ENCODE measurements around the gene FLYWCH2.

DNA sequence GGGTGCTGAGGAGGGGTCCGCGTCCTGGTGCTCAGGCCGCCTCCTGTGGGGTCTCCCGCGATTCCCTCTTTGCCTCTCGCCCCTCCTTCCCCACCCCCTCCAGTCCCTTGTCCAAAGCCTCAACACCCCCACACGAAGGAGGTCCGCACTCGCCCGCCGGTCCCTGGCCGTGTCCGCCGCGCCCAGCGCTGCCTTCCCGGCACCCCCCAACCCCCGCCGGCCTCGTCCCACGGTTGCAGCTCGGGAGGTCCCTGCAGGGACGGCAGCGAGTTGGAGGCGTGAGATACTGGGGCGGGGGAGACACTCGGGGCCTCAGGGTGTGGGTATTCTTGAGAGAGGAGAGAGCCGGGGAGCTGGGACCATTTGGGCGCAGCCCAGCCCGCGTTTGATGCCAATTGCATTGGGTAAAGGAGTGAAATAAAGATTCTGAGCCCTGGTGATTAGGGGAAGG lies 468 bp downstream of the FLYWCH2 start:
- TF ChIP-seq MAFK (IDR thresholded peaks at IDR 0.05; ENCODE audit: low read depth, low read length) (no peak), POLR2A (IDR thresholded peaks at IDR 0.05; ENCODE audit: low read depth, low read length) (no peak), RFX5 (IDR thresholded peaks at IDR 0.05; ENCODE audit: low read depth, low read length) (no peak), MXI1 (IDR thresholded peaks at IDR 0.05; ENCODE audit: borderline replicate concordance, low read depth, low read length) (no peak), SMC3 (IDR thresholded peaks at IDR 0.05; ENCODE audit: low read depth, low read length) (no peak), RAD21 (IDR thresholded peaks at IDR 0.05; ENCODE audit: low read length) (no peak), BHLHE40 (IDR thresholded peaks at IDR 0.05; ENCODE audit: low read depth, low read length) (no peak), FOS (IDR thresholded peaks at IDR 0.05; ENCODE audit: low read depth, low read length) (no peak), CHD1 (IDR thresholded peaks at IDR 0.05; ENCODE audit: low read depth, low read length) (no peak), CEBPB (IDR thresholded peaks at IDR 0.05; ENCODE audit: low read depth, low read length) (no peak), RCOR1 (IDR thresholded peaks at IDR 0.05; ENCODE audit: insufficient replicate concordance, low read length) (no peak)
- TF ChIP-seq, protein P1, sequence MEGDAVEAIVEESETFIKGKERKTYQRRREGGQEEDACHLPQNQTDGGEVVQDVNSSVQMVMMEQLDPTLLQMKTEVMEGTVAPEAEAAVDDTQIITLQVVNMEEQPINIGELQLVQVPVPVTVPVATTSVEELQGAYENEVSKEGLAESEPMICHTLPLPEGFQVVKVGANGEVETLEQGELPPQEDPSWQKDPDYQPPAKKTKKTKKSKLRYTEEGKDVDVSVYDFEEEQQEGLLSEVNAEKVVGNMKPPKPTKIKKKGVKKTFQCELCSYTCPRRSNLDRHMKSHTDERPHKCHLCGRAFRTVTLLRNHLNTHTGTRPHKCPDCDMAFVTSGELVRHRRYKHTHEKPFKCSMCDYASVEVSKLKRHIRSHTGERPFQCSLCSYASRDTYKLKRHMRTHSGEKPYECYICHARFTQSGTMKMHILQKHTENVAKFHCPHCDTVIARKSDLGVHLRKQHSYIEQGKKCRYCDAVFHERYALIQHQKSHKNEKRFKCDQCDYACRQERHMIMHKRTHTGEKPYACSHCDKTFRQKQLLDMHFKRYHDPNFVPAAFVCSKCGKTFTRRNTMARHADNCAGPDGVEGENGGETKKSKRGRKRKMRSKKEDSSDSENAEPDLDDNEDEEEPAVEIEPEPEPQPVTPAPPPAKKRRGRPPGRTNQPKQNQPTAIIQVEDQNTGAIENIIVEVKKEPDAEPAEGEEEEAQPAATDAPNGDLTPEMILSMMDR (conservative IDR thresholded peaks at IDR 0.05; ENCODE audit: low read depth, low read length), result no peak
- TF ChIP-seq, protein P2, sequence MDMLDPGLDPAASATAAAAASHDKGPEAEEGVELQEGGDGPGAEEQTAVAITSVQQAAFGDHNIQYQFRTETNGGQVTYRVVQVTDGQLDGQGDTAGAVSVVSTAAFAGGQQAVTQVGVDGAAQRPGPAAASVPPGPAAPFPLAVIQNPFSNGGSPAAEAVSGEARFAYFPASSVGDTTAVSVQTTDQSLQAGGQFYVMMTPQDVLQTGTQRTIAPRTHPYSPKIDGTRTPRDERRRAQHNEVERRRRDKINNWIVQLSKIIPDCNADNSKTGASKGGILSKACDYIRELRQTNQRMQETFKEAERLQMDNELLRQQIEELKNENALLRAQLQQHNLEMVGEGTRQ (IDR thresholded peaks at IDR 0.05; ENCODE audit: low read depth, low read length), result no peak
- TF ChIP-seq, protein P3, sequence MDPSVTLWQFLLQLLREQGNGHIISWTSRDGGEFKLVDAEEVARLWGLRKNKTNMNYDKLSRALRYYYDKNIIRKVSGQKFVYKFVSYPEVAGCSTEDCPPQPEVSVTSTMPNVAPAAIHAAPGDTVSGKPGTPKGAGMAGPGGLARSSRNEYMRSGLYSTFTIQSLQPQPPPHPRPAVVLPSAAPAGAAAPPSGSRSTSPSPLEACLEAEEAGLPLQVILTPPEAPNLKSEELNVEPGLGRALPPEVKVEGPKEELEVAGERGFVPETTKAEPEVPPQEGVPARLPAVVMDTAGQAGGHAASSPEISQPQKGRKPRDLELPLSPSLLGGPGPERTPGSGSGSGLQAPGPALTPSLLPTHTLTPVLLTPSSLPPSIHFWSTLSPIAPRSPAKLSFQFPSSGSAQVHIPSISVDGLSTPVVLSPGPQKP (IDR thresholded peaks at IDR 0.05; ENCODE audit: borderline replicate concordance, low read depth, low read length), result no peak
